Neural cell (in vitro differentiated cells): ENCODE results near the gene PRKCE. TPM values are rescaled to one million over a fixed set of nuclear protein-coding genes. Genes with fewer than 3 reads are reported as not detected.

Source experiments
- H2AFZ ChIP-seq: fragments of 200-600, 300-800 bp; sonication (generic), shearing (Covaris generic); 2 replicates; pipeline ENCODE4 v1.6.0; 2014; ENCODE audit warnings: low read depth, mild to moderate bottlenecking, antibody characterized with exemption, low read length, moderate library complexity
- H3F3A ChIP-seq: fragments of 200-600 bp; shearing (Covaris generic); 2 replicates; pipeline ENCODE4 v1.6.1; 2016; ENCODE audit warnings: mild to moderate bottlenecking, moderate library complexity, mixed read lengths, antibody characterized with exemption, low read length; ENCODE audit not compliant: insufficient read depth, poor library complexity, severe bottlenecking
- H3K27ac ChIP-seq: fragments of 200-600, 300-800 bp; sonication (generic), shearing (Covaris generic); 2 replicates; pipeline ENCODE4 v1.5.1; 2014; ENCODE audit warnings: mild to moderate bottlenecking, low read length, moderate library complexity
- H3K27me3 ChIP-seq: fragments of 300-800, 200-600 bp; sonication (generic), shearing (Covaris generic); 2 replicates; pipeline ENCODE4 v1.6.0; 2014; ENCODE audit warnings: mild to moderate bottlenecking, low read depth, low read length, moderate library complexity; ENCODE audit not compliant: insufficient read depth
- H3K36me3 ChIP-seq: fragments of 300-800, 200-600 bp; sonication (generic), shearing (Covaris generic); 2 replicates; pipeline ENCODE4 v1.5.1; 2014; ENCODE audit warnings: mild to moderate bottlenecking, antibody characterized with exemption, low read length, moderate library complexity; ENCODE audit not compliant: insufficient read depth
- H3K4me2 ChIP-seq: fragments of 300-800, 200-600 bp; sonication (generic), shearing (Covaris generic); 2 replicates; pipeline ENCODE4 v1.6.0; 2014; ENCODE audit warnings: mild to moderate bottlenecking, low read length
- H3K4me3 ChIP-seq: fragments of 300-800, 200-600 bp; sonication (generic), shearing (Covaris generic); 2 replicates; pipeline ENCODE4 v1.5.1; 2014; ENCODE audit warnings: mild to moderate bottlenecking, low read length, moderate library complexity
- H3K79me2 ChIP-seq: fragments of 200-600 bp; shearing (Covaris generic); replicated peaks from 2 replicates; pipeline ENCODE4 v1.6.0; 2014; ENCODE audit warnings: mild to moderate bottlenecking, low read length, moderate library complexity; ENCODE audit not compliant: insufficient read depth
- H3K9ac ChIP-seq: fragments of 300-800, 200-600 bp; sonication (generic), shearing (Covaris generic); 2 replicates; pipeline ENCODE4 v1.6.1; 2016; ENCODE audit warnings: mild to moderate bottlenecking, low read length, mixed read lengths
- H3K9me2 ChIP-seq: fragments of 200-600 bp; shearing (Covaris generic); 2 replicates; pipeline ENCODE4 v1.6.1; 2016; ENCODE audit warnings: mild to moderate bottlenecking, low read length, mixed read lengths; ENCODE audit not compliant: insufficient read depth
- H3K9me3 ChIP-seq: fragments of 200-600, 300-800 bp; sonication (generic), shearing (Covaris generic); 2 replicates; pipeline ENCODE4 v1.6.1; 2016; ENCODE audit warnings: mild to moderate bottlenecking, mixed run types, low read length, moderate library complexity, mixed read lengths
- H4K20me1 ChIP-seq: fragments of 200-600 bp; shearing (Covaris generic); 2 replicates; pipeline ENCODE4 v1.6.1; 2016; ENCODE audit warnings: mild to moderate bottlenecking, mixed run types; ENCODE audit not compliant: insufficient read depth
- EP300 ChIP-seq: fragments of 450-650 bp; conservative IDR thresholded peaks from 2 replicates; pipeline ENCODE4 v1.6.1; 2014; ENCODE audit warnings: antibody characterized with exemption, mild to moderate bottlenecking, moderate library complexity; ENCODE audit not compliant: poor library complexity, severe bottlenecking
- EZH2 ChIP-seq: fragments of 200-600, 300-800 bp; shearing (Covaris generic), sonication (generic); IDR thresholded peaks from 2 replicates; pipeline ENCODE4 v1.6.1; 2014; ENCODE audit warnings: antibody characterized with exemption, low read length, borderline replicate concordance, mild to moderate bottlenecking; ENCODE audit not compliant: insufficient read depth, poor library complexity, severe bottlenecking
- MXI1 ChIP-seq: fragments of 450-650 bp; conservative IDR thresholded peaks from 2 replicates; pipeline ENCODE4 v1.6.1; 2014; ENCODE audit warnings: antibody characterized with exemption, mild to moderate bottlenecking; ENCODE audit not compliant: poor library complexity, severe bottlenecking
- POLR2AphosphoS5 ChIP-seq: IDR thresholded peaks from 2 replicates; pipeline ENCODE4 v1.6.1; 2012
- RAD21 ChIP-seq: fragments of 450-650 bp; conservative IDR thresholded peaks from 2 replicates; pipeline ENCODE4 v1.6.1; 2014; ENCODE audit warnings: antibody characterized with exemption, mild to moderate bottlenecking, moderate library complexity
- SMC3 ChIP-seq: fragments of 450-650 bp; conservative IDR thresholded peaks from 2 replicates; pipeline ENCODE4 v1.6.1; 2014; ENCODE audit warnings: antibody characterized with exemption, mild to moderate bottlenecking, moderate library complexity; ENCODE audit not compliant: poor library complexity
- TAF1 ChIP-seq: IDR thresholded peaks from 2 replicates; pipeline ENCODE4 v1.6.1; 2012; ENCODE audit warnings: low read depth
- polyA plus RNA-seq: library from polyadenylated mRNA; depleted of rRNA; stranded (reverse); fragments of >200 nt; gene quantifications from 2 replicates; pipeline ENCODE4 v1.2.3, GENCODE V29; 2014
- TF ChIP-seq, protein P1 (sequence below): IDR thresholded peaks from 2 replicates; pipeline ENCODE4 v1.6.1; 2012; ENCODE audit warnings: borderline replicate concordance
- TF ChIP-seq, protein P2 (sequence below): fragments of 450-650 bp; IDR thresholded peaks from 2 replicates; pipeline ENCODE4 v1.5.1; 2014; ENCODE audit warnings: antibody characterized with exemption, mild to moderate bottlenecking, moderate library complexity; ENCODE audit not compliant: poor library complexity, severe bottlenecking

The PRKCE gene
- polyA plus RNA-seq, 1 donor from 2014 or later: 5.4 TPM

DNA sequence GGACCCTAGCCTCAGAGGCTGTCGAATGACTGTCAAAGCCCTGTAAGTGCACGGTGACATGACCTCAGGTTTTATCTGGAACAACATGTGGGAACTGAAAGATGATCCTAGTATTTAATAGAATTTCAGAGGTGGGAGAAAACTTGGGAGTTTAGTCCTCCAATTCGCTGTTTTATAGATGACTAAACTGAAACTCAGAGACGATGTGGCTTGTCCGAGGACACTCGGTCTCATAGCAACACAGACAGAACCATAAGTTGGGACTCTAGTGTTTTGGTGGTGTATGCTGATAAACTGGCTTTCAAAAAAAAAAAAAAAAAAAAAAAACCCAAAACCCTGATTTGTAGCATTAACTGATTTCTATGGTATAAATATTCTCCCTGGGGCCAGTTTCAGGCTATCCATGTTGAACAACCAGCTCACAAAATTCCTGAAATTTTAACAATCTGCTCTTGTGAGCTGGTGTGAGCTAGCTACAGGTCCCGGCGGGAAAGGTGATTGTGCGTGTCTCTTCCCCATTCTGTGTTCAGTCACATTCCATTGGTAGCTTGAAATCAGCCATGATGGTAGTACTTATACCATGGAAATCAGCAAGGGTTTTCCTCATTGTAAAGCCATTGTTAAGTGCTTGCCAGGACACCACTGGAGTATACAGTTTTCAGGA is 450.2 kb downstream of the PRKCE start:
- no peak overlapping the region for H3K27ac ChIP-seq
- no peak overlapping the region for H3K4me2 ChIP-seq
- H4K20me1 ChIP-seq: no peaks in the 10 kb centered on the region
- no peaks in the 10 kb centered on the region for H3K27me3 ChIP-seq
- no peaks in the 10 kb centered on the region for H3F3A ChIP-seq
- TF ChIP-seq EZH2: no peak
- TF ChIP-seq, protein P1, sequence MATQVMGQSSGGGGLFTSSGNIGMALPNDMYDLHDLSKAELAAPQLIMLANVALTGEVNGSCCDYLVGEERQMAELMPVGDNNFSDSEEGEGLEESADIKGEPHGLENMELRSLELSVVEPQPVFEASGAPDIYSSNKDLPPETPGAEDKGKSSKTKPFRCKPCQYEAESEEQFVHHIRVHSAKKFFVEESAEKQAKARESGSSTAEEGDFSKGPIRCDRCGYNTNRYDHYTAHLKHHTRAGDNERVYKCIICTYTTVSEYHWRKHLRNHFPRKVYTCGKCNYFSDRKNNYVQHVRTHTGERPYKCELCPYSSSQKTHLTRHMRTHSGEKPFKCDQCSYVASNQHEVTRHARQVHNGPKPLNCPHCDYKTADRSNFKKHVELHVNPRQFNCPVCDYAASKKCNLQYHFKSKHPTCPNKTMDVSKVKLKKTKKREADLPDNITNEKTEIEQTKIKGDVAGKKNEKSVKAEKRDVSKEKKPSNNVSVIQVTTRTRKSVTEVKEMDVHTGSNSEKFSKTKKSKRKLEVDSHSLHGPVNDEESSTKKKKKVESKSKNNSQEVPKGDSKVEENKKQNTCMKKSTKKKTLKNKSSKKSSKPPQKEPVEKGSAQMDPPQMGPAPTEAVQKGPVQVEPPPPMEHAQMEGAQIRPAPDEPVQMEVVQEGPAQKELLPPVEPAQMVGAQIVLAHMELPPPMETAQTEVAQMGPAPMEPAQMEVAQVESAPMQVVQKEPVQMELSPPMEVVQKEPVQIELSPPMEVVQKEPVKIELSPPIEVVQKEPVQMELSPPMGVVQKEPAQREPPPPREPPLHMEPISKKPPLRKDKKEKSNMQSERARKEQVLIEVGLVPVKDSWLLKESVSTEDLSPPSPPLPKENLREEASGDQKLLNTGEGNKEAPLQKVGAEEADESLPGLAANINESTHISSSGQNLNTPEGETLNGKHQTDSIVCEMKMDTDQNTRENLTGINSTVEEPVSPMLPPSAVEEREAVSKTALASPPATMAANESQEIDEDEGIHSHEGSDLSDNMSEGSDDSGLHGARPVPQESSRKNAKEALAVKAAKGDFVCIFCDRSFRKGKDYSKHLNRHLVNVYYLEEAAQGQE: no peak
- TF ChIP-seq MXI1: no peak
- no peak for TF ChIP-seq TAF1
- TF ChIP-seq POLR2AphosphoS5: no peak
- TF ChIP-seq SMC3: no peak
- TF ChIP-seq RAD21: no peak
- no peak for TF ChIP-seq EP300
- TF ChIP-seq, protein P2, sequence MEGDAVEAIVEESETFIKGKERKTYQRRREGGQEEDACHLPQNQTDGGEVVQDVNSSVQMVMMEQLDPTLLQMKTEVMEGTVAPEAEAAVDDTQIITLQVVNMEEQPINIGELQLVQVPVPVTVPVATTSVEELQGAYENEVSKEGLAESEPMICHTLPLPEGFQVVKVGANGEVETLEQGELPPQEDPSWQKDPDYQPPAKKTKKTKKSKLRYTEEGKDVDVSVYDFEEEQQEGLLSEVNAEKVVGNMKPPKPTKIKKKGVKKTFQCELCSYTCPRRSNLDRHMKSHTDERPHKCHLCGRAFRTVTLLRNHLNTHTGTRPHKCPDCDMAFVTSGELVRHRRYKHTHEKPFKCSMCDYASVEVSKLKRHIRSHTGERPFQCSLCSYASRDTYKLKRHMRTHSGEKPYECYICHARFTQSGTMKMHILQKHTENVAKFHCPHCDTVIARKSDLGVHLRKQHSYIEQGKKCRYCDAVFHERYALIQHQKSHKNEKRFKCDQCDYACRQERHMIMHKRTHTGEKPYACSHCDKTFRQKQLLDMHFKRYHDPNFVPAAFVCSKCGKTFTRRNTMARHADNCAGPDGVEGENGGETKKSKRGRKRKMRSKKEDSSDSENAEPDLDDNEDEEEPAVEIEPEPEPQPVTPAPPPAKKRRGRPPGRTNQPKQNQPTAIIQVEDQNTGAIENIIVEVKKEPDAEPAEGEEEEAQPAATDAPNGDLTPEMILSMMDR: no peak
- H3K9me2 ChIP-seq: no peaks in the 10 kb centered on the region
- no peak overlapping the region for H3K9ac ChIP-seq
- H2AFZ ChIP-seq: no peak overlapping the region
- H3K36me3 ChIP-seq: no peaks in the 10 kb centered on the region
- H3K79me2 ChIP-seq: no peaks in the 10 kb centered on the region
- H3K4me3 ChIP-seq: no peak overlapping the region
- H3K9me3 ChIP-seq: peaks cover 3% of the 10 kb centered on the region

DNA sequence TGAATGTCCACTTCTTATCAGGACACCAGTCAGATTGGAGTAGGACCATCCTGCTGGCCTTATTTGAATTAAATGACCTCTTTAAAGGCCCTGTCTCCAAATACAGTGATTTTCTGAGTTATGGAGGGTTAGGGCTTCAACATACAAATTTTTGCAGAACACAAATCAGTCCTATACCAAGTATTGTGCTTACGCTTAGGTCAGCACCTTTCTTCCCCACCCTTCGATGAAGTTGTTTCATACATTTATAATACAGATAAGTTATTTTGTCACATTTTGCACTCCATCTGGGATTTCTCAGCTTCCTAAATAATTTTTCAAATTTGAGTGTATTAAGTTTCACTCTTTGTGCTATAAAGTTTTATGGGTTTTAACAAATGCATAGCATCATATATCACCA is 455.2 kb downstream of the PRKCE start:
- H3K9me3 ChIP-seq: peaks cover 3% of the 10 kb centered on the region
- H2AFZ ChIP-seq: no peak overlapping the region
- no peaks in the 10 kb centered on the region for H3K36me3 ChIP-seq
- no peaks in the 10 kb centered on the region for H3K27me3 ChIP-seq
- TF ChIP-seq, protein P2: no peak
- no peak for TF ChIP-seq RAD21
- no peak for TF ChIP-seq POLR2AphosphoS5
- no peak for TF ChIP-seq MXI1
- no peak for TF ChIP-seq EZH2
- no peak for TF ChIP-seq EP300
- TF ChIP-seq, protein P1: no peak
- no peak for TF ChIP-seq TAF1
- no peak for TF ChIP-seq SMC3
- H3K4me2 ChIP-seq: no peak overlapping the region
- no peak overlapping the region for H3K27ac ChIP-seq
- no peaks in the 10 kb centered on the region for H3K9me2 ChIP-seq
- H4K20me1 ChIP-seq: no peaks in the 10 kb centered on the region
- H3F3A ChIP-seq: no peaks in the 10 kb centered on the region
- no peaks in the 10 kb centered on the region for H3K79me2 ChIP-seq
- no peak overlapping the region for H3K9ac ChIP-seq
- H3K4me3 ChIP-seq: no peak overlapping the region
